Smooth muscle cell (in vitro differentiated cells): ENCODE data around the gene GABBR2. TPM values are rescaled to one million over a fixed set of nuclear protein-coding genes. Genes with fewer than 3 reads are reported as not detected.

Experiments used
- DNase-seq: peaks from one replicate; lab custom pipeline; 2025; ENCODE audit not compliant: unreplicated experiment; lab: John Stamatoyannopoulos, UW
- H2AFZ ChIP-seq: fragments of 200-600 bp; sonication (generic); 2 replicates; pipeline ENCODE4 v1.6.0; 2016; ENCODE audit warnings: antibody characterized with exemption, low read depth, mild to moderate bottlenecking
- H3F3A ChIP-seq: fragments of 200-600 bp; sonication (generic); 2 replicates; pipeline ENCODE4 v1.6.0; 2017; ENCODE audit warnings: antibody characterized with exemption, low read depth
- H3K27ac ChIP-seq: fragments of 200-600 bp; sonication (generic); 2 replicates; pipeline ENCODE4 v1.5.1; 2016; ENCODE audit warnings: low read depth, mild to moderate bottlenecking
- H3K27me3 ChIP-seq: fragments of 200-600 bp; sonication (generic); 2 replicates; pipeline ENCODE4 v1.6.1; 2016; ENCODE audit warnings: low read depth, mild to moderate bottlenecking
- H3K36me3 ChIP-seq: fragments of 200-600 bp; sonication (generic); 2 replicates; pipeline ENCODE4 v1.5.1; 2016; ENCODE audit warnings: low read depth
- H3K4me1 ChIP-seq: fragments of 200-600 bp; sonication (generic); 2 replicates; pipeline ENCODE4 v1.5.1; 2016; ENCODE audit warnings: low read depth
- H3K4me2 ChIP-seq: fragments of 200-600 bp; sonication (generic); 2 replicates; pipeline ENCODE4 v1.6.0; 2016; ENCODE audit warnings: mild to moderate bottlenecking
- H3K4me3 ChIP-seq: fragments of 200-600 bp; sonication (generic); 2 replicates; pipeline ENCODE4 v1.5.1; 2016; ENCODE audit warnings: mild to moderate bottlenecking
- H3K79me2 ChIP-seq: fragments of 200-600 bp; sonication (generic); 2 replicates; pipeline ENCODE4 v1.6.0; 2016; ENCODE audit warnings: low read depth, mild to moderate bottlenecking
- H3K9ac ChIP-seq: fragments of 200-600 bp; sonication (generic); 2 replicates; pipeline ENCODE4 v1.6.0; 2016; ENCODE audit warnings: low read depth
- H3K9me3 ChIP-seq: fragments of 200-600 bp; sonication (generic); replicated peaks from 2 replicates; pipeline ENCODE4 v1.5.1; 2016; ENCODE audit warnings: low read depth
- H4K20me1 ChIP-seq: fragments of 200-600 bp; sonication (generic); 2 replicates; pipeline ENCODE4 v1.6.0; 2016; ENCODE audit warnings: low read depth
- CTCF ChIP-seq: fragments of 200-600 bp; sonication (generic); IDR thresholded peaks from 2 replicates; pipeline ENCODE4 v1.5.1; 2017; ENCODE audit warnings: borderline replicate concordance, mild to moderate bottlenecking, antibody characterized with exemption; ENCODE audit not compliant: insufficient read depth, poor library complexity, severe bottlenecking
- WGBS: methylation state at CpG from one replicate; pipeline ENCODE4 v1.1.7; 2016; ENCODE audit warnings: low lambda C conversion rate; 5-methylcytosine and 5-hydroxymethylcytosine counted together
- polyA plus RNA-seq: library from polyadenylated mRNA; unstranded; fragments of >200 nt; fragmentation: Nextera tagmentation; extraction: Ambion mirVana; gene quantifications from 2 replicates; pipeline ENCODE4 v1.2.1, GENCODE V29; 2016
- total RNA-seq: library from RNA; depleted of rRNA; stranded (reverse); fragments of >200 nt; gene quantifications from 2 replicates; pipeline ENCODE4 v1.2.3, GENCODE V29; 2014

GABBR2 gene
- total and polyA plus RNA-seq, 2 experiments from 2014 or later = 0.25 TPM; not detected in 1

GRCh38 chr9:98667005-98667640, 41.6 kb downstream of the GABBR2 start:
- no peaks in the 10 kb centered on the region for H3K79me2 ChIP-seq
- no peak overlapping the region for H3K4me2 ChIP-seq
- no peak overlapping the region for H3K9ac ChIP-seq
- no peak overlapping the region for H2AFZ ChIP-seq
- H3K9me3 ChIP-seq = no peaks in the 10 kb centered on the region
- 90% methylated on average over 4 of the region's 4 CpGs for WGBS
- H3K27ac ChIP-seq = no peak overlapping the region
- no peaks in the 10 kb centered on the region for H3F3A ChIP-seq
- no peaks in the 10 kb centered on the region for H4K20me1 ChIP-seq
- no peak overlapping the region for H3K4me3 ChIP-seq
- no peaks in the 10 kb centered on the region for H3K36me3 ChIP-seq
- no peak for DNase-seq
- no peak for TF ChIP-seq CTCF
- H3K27me3 ChIP-seq = no peaks in the 10 kb centered on the region
- no peaks in the 10 kb centered on the region for H3K4me1 ChIP-seq

DNA sequence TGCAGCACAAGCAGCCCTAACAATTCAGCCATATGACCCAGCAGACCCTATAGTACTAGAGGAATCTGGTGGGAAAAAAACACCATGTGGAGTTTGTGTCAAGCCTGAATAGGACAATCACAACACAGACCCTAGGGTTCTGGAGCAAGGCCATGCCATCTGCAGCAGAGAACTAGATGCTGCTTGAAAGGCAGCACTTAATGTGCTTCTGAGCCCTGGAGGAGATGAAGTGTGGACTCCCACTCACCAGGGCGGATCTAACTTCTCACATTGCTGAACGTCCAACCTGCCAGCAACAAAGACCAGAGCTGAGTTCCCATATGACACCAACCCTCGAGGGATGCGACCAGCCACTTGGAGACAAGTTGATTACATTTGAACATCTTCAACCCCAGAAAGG, 43.2 kb downstream of the GABBR2 start:
- no peak for DNase-seq
- Histone ChIP-seq H3F3A (no peaks in the 10 kb centered on the region), H3K4me2 (no peak overlapping the region), H3K27me3 (no peaks in the 10 kb centered on the region), H3K79me2 (no peaks in the 10 kb centered on the region), H3K4me3 (no peak overlapping the region), H3K9ac (no peak overlapping the region), H3K27ac (no peak overlapping the region), H3K4me1 (no peaks in the 10 kb centered on the region), H2AFZ (no peak overlapping the region), H4K20me1 (no peaks in the 10 kb centered on the region), H3K9me3 (no peaks in the 10 kb centered on the region), H3K36me3 (no peaks in the 10 kb centered on the region)
- TF ChIP-seq CTCF = no peak
- 84% methylated on average over 4 of the region's 4 CpGs for WGBS

GRCh38 chr9:98660541-98660940, 48.2 kb downstream of the GABBR2 start:
- Histone ChIP-seq H3K36me3 (no peaks in the 10 kb centered on the region), H4K20me1 (no peaks in the 10 kb centered on the region), H3K27ac (no peak overlapping the region), H3K9me3 (no peaks in the 10 kb centered on the region), H3K9ac (no peak overlapping the region), H3K79me2 (no peaks in the 10 kb centered on the region), H3K27me3 (no peaks in the 10 kb centered on the region), H3K4me1 (no peaks in the 10 kb centered on the region), H3F3A (no peaks in the 10 kb centered on the region), H3K4me3 (no peak overlapping the region), H2AFZ (no peak overlapping the region), H3K4me2 (no peak overlapping the region)
- WGBS = 88% methylated on average over 4 of the region's 4 CpGs
- no peak for DNase-seq
- no peak for TF ChIP-seq CTCF

GRCh38 chr9:98658951-98659351, 49.8 kb downstream of the GABBR2 start:
- Histone ChIP-seq H3K4me2 (no peak overlapping the region), H3K27ac (no peak overlapping the region), H2AFZ (no peak overlapping the region), H3K79me2 (no peaks in the 10 kb centered on the region), H3K4me1 (no peaks in the 10 kb centered on the region), H3K9ac (no peak overlapping the region), H3K36me3 (no peaks in the 10 kb centered on the region), H3K4me3 (no peak overlapping the region), H4K20me1 (no peaks in the 10 kb centered on the region), H3K27me3 (no peaks in the 10 kb centered on the region), H3F3A (no peaks in the 10 kb centered on the region), H3K9me3 (no peaks in the 10 kb centered on the region)
- WGBS = 93% methylated on average over 1 of the region's 1 CpG
- DNase-seq = no peak
- no peak for TF ChIP-seq CTCF
